Ovary (tissue), 9 donors: ENCODE measurements around the gene TMEM238L. TPM values are rescaled to one million over a fixed set of nuclear protein-coding genes. Genes with fewer than 3 reads are reported as not detected.

Experiments
- DNase-seq, 5 donors: peaks; one replicate each; pipeline ENCODE4 v3.0.0-alpha.2; 2019 to 2020
- H3K27ac ChIP-seq, 2 donors: fragments of 200-600 bp; one replicate each; pipeline versions ENCODE4 v1.5.1 to v1.8.0; 2019 to 2022
- H3K27me3 ChIP-seq: fragments of 200-600 bp; one replicate; pipeline ENCODE4 v1.8.0; 2022
- H3K36me3 ChIP-seq: fragments of 200-600 bp; sonication (generic); one replicate; pipeline ENCODE4 v1.5.1; 2019
- H3K4me1 ChIP-seq: one replicate; pipeline ENCODE4 v1.8.1; 2013; ENCODE audit warnings: mild to moderate bottlenecking, moderate library complexity; ENCODE audit not compliant: insufficient read depth
- H3K4me3 ChIP-seq: fragments of 200-600 bp; sonication (generic); one replicate; pipeline ENCODE4 v1.5.1; 2017
- H3K9me3 ChIP-seq, 2 donors: fragments of 200-600 bp in 1 of 2; sonication (generic) in 1 of 2; one replicate each; pipeline versions ENCODE4 v1.5.1 to v1.8.1; 2013 to 2019; ENCODE audit warnings: mild to moderate bottlenecking in 1 of 2, moderate library complexity in 1 of 2
- EP300 ChIP-seq: sonication (generic); formaldehyde crosslinking; IDR thresholded peaks from one replicate; pipeline ENCODE4 v1.6.1; 2017; ENCODE audit warnings: antibody characterized with exemption
- POLR2A ChIP-seq: fragments of 450-650 bp; IDR thresholded peaks from one replicate; pipeline ENCODE4 v1.6.1; 2017; ENCODE audit warnings: antibody characterized with exemption, mild to moderate bottlenecking, moderate library complexity
- WGBS, 3 donors: extraction: QIAGEN DNeasy Blood & Tissue Kit in 1 of 3; methylation state at CpG; one replicate each; pipeline versions ENCODE4 v1.1.5 to v1.1.7; 2013 to 2017; 5-methylcytosine and 5-hydroxymethylcytosine counted together
- intact Hi-C, 4 donors: fragments of 100-400 bp; cut with DNase I; formaldehyde crosslinking; loops; one replicate each; pipeline versions ENCODE4 v1.11.0 to v1.15.1; 2022 to 2023
- polyA plus RNA-seq, 2 donors: library from polyadenylated mRNA; stranded (reverse); fragments of 200-250 nt in 1 of 2; fragments of 350-450 nt in 1 of 2; fragmentation: Illumina TruSeq in 1 of 2; extraction: RNeasy Lipid Tissue Mini Kit (QIAGEN cat#74804) in 1 of 2; gene quantifications; one replicate each; pipeline ENCODE4 v1.2.3, GENCODE V29; 2013 to 2014
- total RNA-seq, 7 donors: library from RNA; depleted of rRNA in 2 of 7; stranded (reverse); fragments of >200 nt in 2 of 7; fragmentation: NEBNext Ultra II Directional in 3 of 7; extraction: Animal tissue kit (Norgen Biotek cat#: 25700) in 3 of 7; gene quantifications; one replicate each; pipeline versions ENCODE4 v1.1.0 to v1.2.4, GENCODE V29; 2016 to 2023
- TF ChIP-seq, protein P1 (sequence below), 3 donors: fragments of 450-650 bp in 2 of 3; fragments of 200-600 bp in 1 of 3; IDR thresholded peaks; one replicate each; pipeline versions ENCODE4 v1.5.1 to v1.8.0; 2016 to 2022; ENCODE audit warnings: antibody characterized with exemption in 3 of 3, mild to moderate bottlenecking in 1 of 3
- donor health status: DM: no; HTN: no; CAD: no; lungs with moderate emphysema.
- donor health status: DM: no; HTN: no; CAD: no.
- donor health status: Bipolar disorder and iron deficiency.
- donor health status: DM: yes; HTN: yes; CAD: no.
- donor health status: DM: no; HTN: no; CAD: no.
- donor health status: DM: yes; HTN: yes; CAD: no.

The TMEM238L gene
- total and polyA plus RNA-seq, 9 donors, result not detected

DNA sequence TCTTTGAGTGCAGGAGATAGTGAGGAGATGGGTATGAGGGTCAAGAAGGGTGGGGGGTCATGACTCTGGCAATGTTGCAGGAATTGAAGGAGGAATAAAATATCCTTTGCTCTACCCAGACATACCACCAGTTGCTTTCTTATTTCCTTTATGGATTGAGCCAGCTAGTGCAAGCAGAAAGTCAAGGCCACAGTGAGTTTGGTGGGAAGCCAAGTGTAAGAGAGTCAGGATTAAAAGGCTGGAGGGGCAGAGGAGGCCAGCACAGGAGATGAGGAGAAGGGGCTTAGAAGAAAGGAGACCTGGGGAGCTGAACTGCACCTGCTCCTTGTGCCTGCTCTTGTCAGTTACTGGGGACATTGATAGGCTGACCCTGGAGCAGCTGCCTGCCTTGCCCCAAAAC is 17.9 kb upstream of the TMEM238L start:
- peaks cover 16% of the 10 kb centered on the region for H3K4me1 ChIP-seq

DNA sequence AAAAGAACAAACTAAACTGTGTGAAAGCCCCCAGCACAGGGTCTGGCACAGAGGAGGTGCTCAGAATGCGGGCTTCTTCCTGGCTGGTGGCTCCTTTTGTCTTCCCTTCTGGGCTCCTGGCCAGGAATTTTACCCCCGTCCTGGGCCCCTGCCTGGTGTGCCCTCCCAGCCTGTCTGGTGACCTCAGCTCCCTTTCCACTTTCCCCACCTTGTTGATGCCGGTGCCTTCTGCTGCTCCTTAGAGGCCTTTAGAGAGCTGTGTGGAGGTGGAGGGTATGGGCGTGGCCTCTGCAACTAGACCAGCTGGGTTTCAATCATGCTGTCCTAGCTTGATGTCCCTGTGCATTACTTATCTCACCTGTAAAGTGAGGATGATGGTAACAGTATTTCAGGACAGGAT is 17.2 kb upstream of the TMEM238L start:
- Histone ChIP-seq H3K27me3 (no peaks in the 10 kb centered on the region), H3K4me1 (peaks cover 16% of the 10 kb centered on the region), H3K27ac (no peak overlapping the region), H3K9me3 (no peaks in the 10 kb centered on the region), H3K4me3 (no peak overlapping the region), H3K36me3 (no peaks in the 10 kb centered on the region)
- intact Hi-C loops, result no loop called here
- 65 to 77% (median 69%) methylated on average over 4 of the region's 4 CpGs for WGBS, 3 donors
- DNase-seq, result no peak
- TF ChIP-seq, protein P1, sequence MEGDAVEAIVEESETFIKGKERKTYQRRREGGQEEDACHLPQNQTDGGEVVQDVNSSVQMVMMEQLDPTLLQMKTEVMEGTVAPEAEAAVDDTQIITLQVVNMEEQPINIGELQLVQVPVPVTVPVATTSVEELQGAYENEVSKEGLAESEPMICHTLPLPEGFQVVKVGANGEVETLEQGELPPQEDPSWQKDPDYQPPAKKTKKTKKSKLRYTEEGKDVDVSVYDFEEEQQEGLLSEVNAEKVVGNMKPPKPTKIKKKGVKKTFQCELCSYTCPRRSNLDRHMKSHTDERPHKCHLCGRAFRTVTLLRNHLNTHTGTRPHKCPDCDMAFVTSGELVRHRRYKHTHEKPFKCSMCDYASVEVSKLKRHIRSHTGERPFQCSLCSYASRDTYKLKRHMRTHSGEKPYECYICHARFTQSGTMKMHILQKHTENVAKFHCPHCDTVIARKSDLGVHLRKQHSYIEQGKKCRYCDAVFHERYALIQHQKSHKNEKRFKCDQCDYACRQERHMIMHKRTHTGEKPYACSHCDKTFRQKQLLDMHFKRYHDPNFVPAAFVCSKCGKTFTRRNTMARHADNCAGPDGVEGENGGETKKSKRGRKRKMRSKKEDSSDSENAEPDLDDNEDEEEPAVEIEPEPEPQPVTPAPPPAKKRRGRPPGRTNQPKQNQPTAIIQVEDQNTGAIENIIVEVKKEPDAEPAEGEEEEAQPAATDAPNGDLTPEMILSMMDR (IDR thresholded peaks at IDR 0.05), result no peak

More for the DNA sequence above, 17.9 kb upstream of the TMEM238L start:
- H3K36me3 ChIP-seq, result no peaks in the 10 kb centered on the region
- TF ChIP-seq POLR2A (no peak), EP300 (no peak)
- TF ChIP-seq, protein P1 (IDR thresholded peaks at IDR 0.05), result no peak
- peak; percentile 43 to 61 (median 52) for DNase-seq
- no peak overlapping the region for H3K27ac ChIP-seq
- H3K9me3 ChIP-seq, result no peaks in the 10 kb centered on the region
- no peak overlapping the region for H3K4me3 ChIP-seq
- intact Hi-C loops, result no loop called here
- no peaks in the 10 kb centered on the region for H3K27me3 ChIP-seq

DNA sequence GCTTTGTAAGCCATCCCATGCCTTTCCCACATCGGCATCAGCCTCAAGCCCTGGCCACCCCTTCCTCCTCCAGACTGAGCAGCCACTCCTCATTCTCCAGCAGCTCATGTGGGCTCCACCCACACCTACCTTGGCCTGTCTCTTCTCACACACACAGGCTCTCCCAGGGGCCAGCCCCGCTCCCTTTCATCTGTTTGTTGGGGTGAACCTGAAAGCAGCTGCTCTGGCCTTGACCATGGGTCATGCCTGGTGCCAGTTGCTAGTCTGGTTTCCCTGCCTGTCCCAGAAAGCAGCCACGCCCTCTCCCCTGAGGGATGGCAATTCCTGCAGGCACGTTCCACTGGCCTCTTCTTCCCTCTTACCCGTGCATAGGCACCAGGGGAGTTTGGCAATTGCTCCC is 11.4 kb upstream of the TMEM238L start:
- 75 to 82% (median 81%) methylated on average over 5 of the region's 5 CpGs for WGBS, 3 donors
- H3K4me1 ChIP-seq, result no peaks in the 10 kb centered on the region
- no peak overlapping the region for H3K4me3 ChIP-seq
- no peaks in the 10 kb centered on the region for H3K36me3 ChIP-seq
- DNase-seq, result no peak
- H3K9me3 ChIP-seq, result no peaks in the 10 kb centered on the region
- no peaks in the 10 kb centered on the region for H3K27me3 ChIP-seq
- intact Hi-C loops, result no loop called here
- no peak overlapping the region for H3K27ac ChIP-seq
- TF ChIP-seq EP300 (no peak), POLR2A (no peak)
- TF ChIP-seq, protein P1 (IDR thresholded peaks at IDR 0.05), result no peak

DNA sequence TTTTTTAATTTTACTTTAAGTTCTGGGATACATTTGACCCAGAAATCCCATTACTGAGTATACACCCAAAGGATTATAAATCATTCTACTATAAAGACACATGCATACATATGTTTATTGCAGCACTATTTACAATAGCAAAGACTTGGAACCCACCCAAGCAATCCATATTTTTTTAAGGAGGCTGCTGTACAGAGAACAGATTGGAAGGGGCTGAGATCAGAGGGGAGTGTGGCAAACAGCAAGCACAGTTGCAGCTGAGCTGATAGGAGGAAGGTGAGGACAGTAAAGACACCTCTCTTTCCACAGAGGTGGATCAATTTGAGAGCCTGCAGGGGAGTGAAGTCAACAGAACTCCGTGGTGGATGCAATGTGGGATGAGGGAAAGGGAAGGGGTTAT is 10.2 kb upstream of the TMEM238L start:
- WGBS, 3 donors, result 12 to 31% (median 19%) methylated on average over 1 of the region's 1 CpG
- TF ChIP-seq POLR2A (no peak), EP300 (no peak)
- TF ChIP-seq, protein P1 (IDR thresholded peaks at IDR 0.05), result no peak

DNA sequence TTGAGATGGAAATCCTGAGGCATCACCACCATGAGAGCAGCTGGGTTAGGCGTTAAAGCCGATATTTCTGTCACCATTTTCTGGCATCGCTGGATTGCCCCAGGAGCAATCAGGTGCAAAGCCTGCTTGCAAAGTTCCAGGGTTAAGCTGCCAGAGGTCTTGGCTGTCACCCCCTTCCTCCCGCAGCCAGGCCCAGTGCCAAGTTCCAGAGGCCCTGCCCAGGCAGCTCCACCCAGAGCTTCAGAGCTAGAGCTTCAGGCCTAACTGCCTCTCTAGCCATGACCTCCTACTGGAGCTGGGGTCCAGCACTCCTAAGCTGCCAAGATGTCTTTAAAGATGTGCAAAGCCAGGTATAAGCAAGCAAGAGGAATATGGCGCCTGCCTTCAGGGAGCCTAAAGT is 8.8 kb upstream of the TMEM238L start:
- TF ChIP-seq, protein P1 (IDR thresholded peaks at IDR 0.05), result no peak
- TF ChIP-seq POLR2A (no peak), EP300 (no peak)
- no peaks in the 10 kb centered on the region for H3K9me3 ChIP-seq
- no peaks in the 10 kb centered on the region for H3K36me3 ChIP-seq
- no peak overlapping the region for H3K27ac ChIP-seq
- DNase-seq, result no peak
- no peak overlapping the region for H3K4me3 ChIP-seq
- intact Hi-C loops, result no loop called here
- WGBS, 3 donors, result 74 to 75% (median 75%) methylated on average over 5 of the region's 5 CpGs
- no peaks in the 10 kb centered on the region for H3K27me3 ChIP-seq
- no peaks in the 10 kb centered on the region for H3K4me1 ChIP-seq

More for the DNA sequence above, 10.2 kb upstream of the TMEM238L start:
- intact Hi-C loops, result no loop called here
- no peaks in the 10 kb centered on the region for H3K4me1 ChIP-seq
- no peaks in the 10 kb centered on the region for H3K36me3 ChIP-seq
- H3K4me3 ChIP-seq, result no peak overlapping the region
- no peaks in the 10 kb centered on the region for H3K27me3 ChIP-seq
- no peaks in the 10 kb centered on the region for H3K9me3 ChIP-seq
- no peak for DNase-seq
- no peak overlapping the region for H3K27ac ChIP-seq
